ENCODE measurements around the gene SLC12A2. TPM values are rescaled to one million over a fixed set of nuclear protein-coding genes. Genes with fewer than 3 reads are reported as not detected.

SLC12A2 gene
- polyA plus RNA-seq, 1 of the 3 experiments (the other 2 are of a cell fraction) = 5.6 TPM

DNA sequence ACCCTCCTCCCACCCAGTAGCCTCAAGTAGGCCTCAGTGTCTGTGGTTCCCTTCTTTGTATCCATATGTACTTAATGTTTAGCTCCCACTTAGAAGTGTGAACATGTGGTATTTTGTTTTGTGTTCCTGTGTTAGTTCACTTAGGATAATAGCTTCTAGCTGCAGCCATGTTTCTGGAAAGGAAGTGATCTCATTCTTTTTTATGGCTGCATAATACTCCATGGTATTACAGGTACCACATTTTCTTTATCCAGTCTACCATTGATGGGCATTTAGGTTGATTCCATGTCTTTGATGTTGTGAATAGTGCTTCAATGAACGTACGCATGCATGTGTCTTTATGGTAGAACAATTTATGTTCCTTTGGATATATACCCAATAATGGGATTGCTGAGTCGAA lies 74.8 kb downstream of the SLC12A2 start:
- Histone ChIP-seq H3F3A (replicated peaks; ENCODE audit: insufficient read depth) (no peaks in the 10 kb centered on the region), H3K4me2 (no peak overlapping the region), H3K36me3 (replicated peaks in 1 of 2; ENCODE audit: control insufficient read depth in 1 of 2, insufficient read depth in 2 of 2, low read length in 1 of 2) (peaks cover 5 to 27% of the 10 kb centered on the region in 2 experiments), H4K20me1 (ENCODE audit: insufficient read depth) (no peaks in the 10 kb centered on the region), H3K4me3 (ENCODE audit: low read depth in 2 of 2, low read length in 1 of 2) (no peak overlapping the region), H3K27me3 (ENCODE audit: insufficient read depth) (no peaks in the 10 kb centered on the region), H3K79me2 (ENCODE audit: insufficient read depth) (no peaks in the 10 kb centered on the region), H3K9ac (no peak overlapping the region), H3K27ac (ENCODE audit: low read depth in 2 of 2, low read length in 1 of 2) (no peak overlapping the region), H2AFZ (ENCODE audit: low read depth) (no peak overlapping the region), H3K4me1 (ENCODE audit: control insufficient read depth in 1 of 2, insufficient read depth in 2 of 2, low read depth in 1 of 2, low read length in 1 of 2) (peaks cover 0 to 8% of the 10 kb centered on the region in 2 experiments; a peak in 2 of 4 replicates), H3K9me3 (no peaks in the 10 kb centered on the region), H3K9me2 (no peaks in the 10 kb centered on the region)
- no peak for DNase-seq
- 83% methylated on average over 3 of the region's 3 CpGs for WGBS (ENCODE audit: low lambda C conversion rate)
- no peak for TF ChIP-seq MXI1 (IDR thresholded peaks at IDR 0.05; ENCODE audit: low read depth, low read length)
- no peak for TF ChIP-seq GATA2 (CRISPR knock-in tag; IDR thresholded peaks at IDR 0.05)
- no peak for TF ChIP-seq POLR2AphosphoS5 (IDR thresholded peaks at IDR 0.05; ENCODE audit: low read depth, low read length)
- no peak for TF ChIP-seq NFIC (IDR thresholded peaks at IDR 0.05; ENCODE audit: borderline replicate concordance)
- TF ChIP-seq SMC3 (IDR thresholded peaks at IDR 0.05; ENCODE audit: low read depth, low read length) = no peak
- no peak for TF ChIP-seq FOXM1 (IDR thresholded peaks at IDR 0.05; ENCODE audit: low read depth)
- no peak for TF ChIP-seq TEAD4 (IDR thresholded peaks at IDR 0.05; ENCODE audit: borderline replicate concordance, insufficient read depth)
- ChIA-PET POLR2A (no interaction called here), CTCF (interaction anchor here (0.6 kb wide), 2 partner anchors 24 to 281 kb away, joined by 3 read pairs; no protein-coding TSS in a partner anchor)

DNA sequence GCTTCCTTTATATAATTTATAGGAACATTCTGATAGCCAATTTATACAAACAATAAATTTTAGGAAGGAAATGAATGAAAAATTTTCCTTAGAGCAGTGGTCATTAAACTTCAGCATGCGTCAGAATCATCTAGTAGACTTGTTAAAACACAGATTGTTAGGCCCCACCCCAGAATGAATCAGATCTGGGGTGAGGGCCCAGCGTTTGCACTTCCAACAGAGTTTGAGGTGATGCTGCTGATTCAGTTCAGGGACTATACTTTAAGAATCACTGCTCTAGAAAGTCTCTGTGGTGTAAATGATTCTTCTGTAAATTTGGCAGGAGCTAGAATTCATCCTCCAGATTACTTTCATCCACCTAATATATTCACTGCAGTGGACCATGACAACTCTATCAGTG lies 80.4 kb downstream of the SLC12A2 start:
- ChIA-PET CTCF (interaction anchor here (1.0 kb wide), 1 partner anchor 15 kb away, joined by 3 read pairs; no protein-coding TSS in a partner anchor), POLR2A (no interaction called here)
- no peak overlapping the region for H3K27ac ChIP-seq (ENCODE audit: low read depth in 2 of 2, low read length in 1 of 2)
- no peaks in the 10 kb centered on the region for H3K9me2 ChIP-seq
- no peaks in the 10 kb centered on the region for H3K27me3 ChIP-seq (ENCODE audit: insufficient read depth)
- no peak overlapping the region for H2AFZ ChIP-seq (ENCODE audit: low read depth)
- no peaks in the 10 kb centered on the region for H3K79me2 ChIP-seq (ENCODE audit: insufficient read depth)
- peaks cover 3 to 29% of the 10 kb centered on the region in 2 experiments for H3K36me3 ChIP-seq (replicated peaks in 1 of 2; ENCODE audit: control insufficient read depth in 1 of 2, insufficient read depth in 2 of 2, low read length in 1 of 2)
- no peak for TF ChIP-seq RAD21 (IDR thresholded peaks at IDR 0.05; ENCODE audit: low read length)
- TF ChIP-seq, protein P1, sequence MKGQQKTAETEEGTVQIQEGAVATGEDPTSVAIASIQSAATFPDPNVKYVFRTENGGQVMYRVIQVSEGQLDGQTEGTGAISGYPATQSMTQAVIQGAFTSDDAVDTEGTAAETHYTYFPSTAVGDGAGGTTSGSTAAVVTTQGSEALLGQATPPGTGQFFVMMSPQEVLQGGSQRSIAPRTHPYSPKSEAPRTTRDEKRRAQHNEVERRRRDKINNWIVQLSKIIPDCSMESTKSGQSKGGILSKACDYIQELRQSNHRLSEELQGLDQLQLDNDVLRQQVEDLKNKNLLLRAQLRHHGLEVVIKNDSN (IDR thresholded peaks at IDR 0.05; ENCODE audit: borderline replicate concordance, low read depth) = no peak
- TF ChIP-seq MEF2A (IDR thresholded peaks at IDR 0.05; ENCODE audit: borderline replicate concordance, low read depth) = no peak
- TF ChIP-seq JUND (IDR thresholded peaks at IDR 0.05) = no peak
- TF ChIP-seq RCOR1 (IDR thresholded peaks at IDR 0.05; ENCODE audit: low read length) = no peak
- no peak for TF ChIP-seq NFIC (IDR thresholded peaks at IDR 0.05; ENCODE audit: borderline replicate concordance)
- no peaks in the 10 kb centered on the region for H3K9me3 ChIP-seq
- no peak overlapping the region for H3K4me2 ChIP-seq
- H3K4me3 ChIP-seq (ENCODE audit: low read depth in 2 of 2, low read length in 1 of 2) = no peak overlapping the region
- no peaks in the 10 kb centered on the region for H4K20me1 ChIP-seq (ENCODE audit: insufficient read depth)
- H3K9ac ChIP-seq = no peak overlapping the region
- H3K4me1 ChIP-seq (ENCODE audit: control insufficient read depth in 1 of 2, insufficient read depth in 2 of 2, low read depth in 1 of 2, low read length in 1 of 2) = no peaks in the 10 kb centered on the region
- no peaks in the 10 kb centered on the region for H3F3A ChIP-seq (replicated peaks; ENCODE audit: insufficient read depth)
- WGBS (ENCODE audit: low lambda C conversion rate) = 83% methylated on average over 2 of the region's 2 CpGs
- no peak for DNase-seq

DNA sequence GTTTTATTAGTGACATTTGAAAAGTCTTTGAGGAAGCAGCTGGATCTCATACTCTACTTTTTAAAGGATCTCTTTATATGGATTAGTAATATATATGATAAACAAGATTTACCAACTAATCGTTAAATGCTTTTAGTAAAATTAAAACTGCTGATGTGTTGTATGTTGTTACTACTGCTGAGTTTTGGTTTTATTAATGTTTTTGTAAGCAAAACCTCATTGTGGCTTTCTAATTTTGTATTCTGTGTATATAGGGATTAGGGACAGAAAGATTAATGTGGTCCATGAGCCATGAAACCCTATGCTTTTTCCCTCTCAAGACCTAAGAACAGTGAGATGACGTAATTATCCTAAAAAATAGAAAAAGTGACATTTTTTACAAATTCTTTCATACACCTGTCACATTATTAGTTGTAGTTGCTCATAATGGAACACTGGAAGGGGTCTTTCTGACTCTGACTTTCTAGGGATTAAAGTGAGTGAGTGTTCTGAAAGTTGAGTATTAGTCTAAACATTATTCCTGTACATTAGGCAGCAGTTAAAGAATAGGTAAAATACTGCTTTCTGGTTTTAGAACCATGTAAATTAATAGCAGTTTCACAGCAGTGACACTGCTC lies 85.9 kb downstream of the SLC12A2 start:
- no peak overlapping the region for H3K4me2 ChIP-seq
- ChIA-PET CTCF (interaction anchor here (1.3 to 1.4 kb wide), 2 partner anchors 13 to 32 kb away, joined by 4 to 6 read pairs; no protein-coding TSS in a partner anchor), POLR2A (no interaction called here)
- no peak overlapping the region for H3K27ac ChIP-seq (ENCODE audit: low read depth in 2 of 2, low read length in 1 of 2)
- no peak overlapping the region for H3K9ac ChIP-seq
- H3K9me2 ChIP-seq = no peaks in the 10 kb centered on the region; the same call in 1 of the 2 replicates
- H3K27me3 ChIP-seq (ENCODE audit: insufficient read depth) = no peaks in the 10 kb centered on the region
- no peak for DNase-seq
- no peaks in the 10 kb centered on the region for H3F3A ChIP-seq (replicated peaks; ENCODE audit: insufficient read depth)
- H3K9me3 ChIP-seq = no peaks in the 10 kb centered on the region
- no peaks in the 10 kb centered on the region for H3K4me1 ChIP-seq (ENCODE audit: control insufficient read depth in 1 of 2, insufficient read depth in 2 of 2, low read depth in 1 of 2, low read length in 1 of 2)
- no peaks in the 10 kb centered on the region for H3K79me2 ChIP-seq (ENCODE audit: insufficient read depth)
- no peaks in the 10 kb centered on the region for H4K20me1 ChIP-seq (ENCODE audit: insufficient read depth)
- H3K4me3 ChIP-seq (ENCODE audit: low read depth in 2 of 2, low read length in 1 of 2) = no peak overlapping the region
- H3K36me3 ChIP-seq (replicated peaks in 1 of 2; ENCODE audit: control insufficient read depth in 1 of 2, insufficient read depth in 2 of 2, low read length in 1 of 2) = peaks cover 0 to 44% of the 10 kb centered on the region in 2 experiments
- WGBS (ENCODE audit: low lambda C conversion rate) = 94% methylated on average over 2 of the region's 2 CpGs
- no peak overlapping the region for H2AFZ ChIP-seq (ENCODE audit: low read depth)
- no peak for TF ChIP-seq RFX5 (IDR thresholded peaks at IDR 0.05; ENCODE audit: low read length)
- TF ChIP-seq MEF2A (IDR thresholded peaks at IDR 0.05; ENCODE audit: borderline replicate concordance, low read depth) = no peak
- no peak for TF ChIP-seq TEAD4 (IDR thresholded peaks at IDR 0.05; ENCODE audit: borderline replicate concordance, insufficient read depth)
- TF ChIP-seq, protein P2, sequence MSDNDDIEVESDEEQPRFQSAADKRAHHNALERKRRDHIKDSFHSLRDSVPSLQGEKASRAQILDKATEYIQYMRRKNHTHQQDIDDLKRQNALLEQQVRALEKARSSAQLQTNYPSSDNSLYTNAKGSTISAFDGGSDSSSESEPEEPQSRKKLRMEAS (IDR thresholded peaks at IDR 0.05; ENCODE audit: low read depth) = no peak
- TF ChIP-seq ELF1 (IDR thresholded peaks at IDR 0.05) = no peak
- TF ChIP-seq TCF12 (IDR thresholded peaks at IDR 0.05) = no peak
- TF ChIP-seq, protein P1 (IDR thresholded peaks at IDR 0.05; ENCODE audit: borderline replicate concordance, low read depth) = no peak
- no peak for TF ChIP-seq FOXM1 (IDR thresholded peaks at IDR 0.05; ENCODE audit: low read depth)
- no peak for TF ChIP-seq YY1 (IDR thresholded peaks at IDR 0.05; ENCODE audit: low read depth)
- no peak for TF ChIP-seq EZH2phosphoT487 (IDR thresholded peaks at IDR 0.05; ENCODE audit: borderline replicate concordance, low read depth)
